Activated T-helper 1 cell treated with anti-CD3 and anti-CD28 coated beads, Interleukin-12 subunit alpha, Interleukin-12 subunit beta, Interleukin-2, Interleukin-4 antibody, amounts not matched to agents 30 ng/mL and 10 ng/mL and 1 ng/mL, durations not matched to agents 14 hours and 24 hours and 36 hours (primary cell): ENCODE results near the gene TPR. TPM values are rescaled to one million over a fixed set of nuclear protein-coding genes. Genes with fewer than 3 reads are reported as not detected.

ENCODE experiments used
- DNase-seq: peaks from one replicate; pipeline ENCODE4 v3.0.0; 2021; ENCODE audit warnings: low spot score
- H3K27ac Mint-ChIP-seq: one replicate; pipeline ENCODE4 v1.8.0; 2021; ENCODE audit warnings: mild to moderate bottlenecking, mixed read lengths
- H3K27me3 Mint-ChIP-seq: one replicate; pipeline ENCODE4 v1.8.0; 2022; ENCODE audit warnings: mild to moderate bottlenecking, moderate library complexity, mixed read lengths; ENCODE audit not compliant: insufficient read depth
- H3K36me3 Mint-ChIP-seq: one replicate; pipeline ENCODE4 v1.8.0; 2021; ENCODE audit warnings: low read depth, mixed read lengths
- H3K4me1 Mint-ChIP-seq: one replicate; pipeline ENCODE4 v1.8.0; 2021; ENCODE audit warnings: low read depth, mixed read lengths
- H3K4me3 Mint-ChIP-seq: one replicate; pipeline ENCODE4 v1.8.0; 2021; ENCODE audit warnings: mild to moderate bottlenecking, moderate library complexity, mixed read lengths
- H3K9me3 Mint-ChIP-seq: one replicate; pipeline ENCODE4 v1.8.0; 2021; ENCODE audit warnings: mixed read lengths
- intact Hi-C: fragments of 100-400 bp; cut with micrococcal nuclease; formaldehyde crosslinking; loops from one replicate; pipeline ENCODE4 v1.15.1; 2024
- total RNA-seq: library from RNA; stranded (reverse); gene quantifications from 2 replicates; pipeline ENCODE4 v1.2.3, GENCODE V29; 2022

The TPR gene
- total RNA-seq, 1 donor from 2014 or later = 174 TPM

DNA sequence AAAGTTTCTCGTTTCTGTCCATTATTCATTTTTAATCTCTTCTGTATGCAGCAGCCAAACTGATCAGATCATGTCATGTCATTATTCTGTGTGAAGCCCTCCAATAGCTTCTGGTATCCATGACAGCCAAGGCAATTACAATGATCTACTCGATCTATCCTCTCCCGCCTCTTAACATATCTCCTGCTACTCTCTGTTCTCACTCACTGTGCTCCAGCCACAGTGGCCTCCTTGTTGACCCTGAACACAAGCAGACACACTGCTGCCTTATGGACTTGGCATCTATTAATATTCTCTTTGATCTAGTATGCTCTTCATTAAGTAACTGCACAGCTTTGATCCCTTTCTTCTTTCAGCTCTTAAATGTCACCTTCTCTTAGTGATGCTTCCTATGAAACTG is 59.5 kb downstream of the TPR start:
- no peak for DNase-seq
- intact Hi-C loops = no loop called here
- no peaks in the 10 kb centered on the region for H3K27me3 Mint-ChIP-seq
- peaks cover 48% of the 10 kb centered on the region for H3K4me1 Mint-ChIP-seq
- peak overlapping the region; percentile 6 for H3K27ac Mint-ChIP-seq
- H3K4me3 Mint-ChIP-seq = peak overlapping the region; percentile 7
- H3K9me3 Mint-ChIP-seq = no peaks in the 10 kb centered on the region
- H3K36me3 Mint-ChIP-seq = peaks cover 54% of the 10 kb centered on the region

DNA sequence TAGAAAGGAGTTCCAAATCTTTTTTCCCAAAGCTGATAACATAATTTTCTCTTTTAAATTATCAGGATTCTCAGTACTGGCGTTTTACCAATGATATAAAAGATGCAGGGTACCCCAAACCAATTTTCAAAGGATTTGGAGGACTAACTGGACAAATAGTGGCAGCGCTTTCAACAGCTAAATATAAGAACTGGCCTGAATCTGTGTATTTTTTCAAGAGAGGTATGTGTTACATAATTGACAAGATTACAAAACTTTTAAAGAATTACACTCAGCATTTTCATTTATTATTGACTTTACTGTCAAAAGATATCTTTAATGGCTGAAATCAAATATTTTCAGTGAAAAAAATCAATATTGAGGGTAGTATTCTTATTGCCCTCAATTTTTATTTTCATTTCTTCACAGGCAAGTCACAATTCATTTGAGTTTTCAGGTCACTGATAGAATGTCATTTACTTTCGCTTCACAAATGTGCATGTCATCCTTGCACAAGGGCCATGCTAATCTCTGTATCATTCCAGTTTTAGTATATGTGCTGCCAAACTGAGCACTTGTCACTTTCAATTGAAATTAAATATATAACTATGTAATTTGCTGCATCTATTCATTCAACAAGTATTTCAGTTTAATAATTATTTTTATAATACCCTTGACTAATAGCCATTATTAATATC is 63.5 kb downstream of the TPR start:
- intact Hi-C loops = no loop called here
- DNase-seq = no peak
- H3K27ac Mint-ChIP-seq = no peak overlapping the region
- no peaks in the 10 kb centered on the region for H3K9me3 Mint-ChIP-seq
- no peak overlapping the region for H3K4me3 Mint-ChIP-seq
- H3K36me3 Mint-ChIP-seq = peaks cover 33% of the 10 kb centered on the region
- H3K27me3 Mint-ChIP-seq = no peaks in the 10 kb centered on the region
- peaks cover 15% of the 10 kb centered on the region for H3K4me1 Mint-ChIP-seq

DNA sequence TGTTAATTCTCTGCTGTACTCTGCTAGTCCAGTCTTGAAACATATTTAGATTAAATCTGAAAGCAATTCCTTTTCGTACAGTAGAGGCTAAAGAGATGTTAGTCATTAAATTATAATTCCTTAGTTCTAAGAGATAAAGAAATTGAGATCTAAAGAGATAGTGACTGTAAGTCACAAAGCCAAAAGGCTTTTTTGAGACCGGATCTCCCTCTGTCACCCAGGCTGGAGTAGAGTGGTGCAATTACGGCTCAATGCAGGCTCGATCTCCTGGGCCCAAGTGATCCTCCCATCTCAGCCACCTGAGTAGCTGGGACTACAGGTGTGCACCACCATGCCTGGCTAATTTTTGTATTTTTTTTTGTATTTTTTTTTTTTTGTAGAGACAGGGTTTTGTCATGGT is 64.7 kb downstream of the TPR start:
- DNase-seq = no peak
- Mint-ChIP-seq H3K36me3 (peaks cover 27% of the 10 kb centered on the region), H3K27me3 (no peaks in the 10 kb centered on the region), H3K27ac (no peak overlapping the region), H3K4me3 (no peak overlapping the region), H3K9me3 (no peaks in the 10 kb centered on the region), H3K4me1 (peaks cover 15% of the 10 kb centered on the region)
- intact Hi-C loops = no loop called here

DNA sequence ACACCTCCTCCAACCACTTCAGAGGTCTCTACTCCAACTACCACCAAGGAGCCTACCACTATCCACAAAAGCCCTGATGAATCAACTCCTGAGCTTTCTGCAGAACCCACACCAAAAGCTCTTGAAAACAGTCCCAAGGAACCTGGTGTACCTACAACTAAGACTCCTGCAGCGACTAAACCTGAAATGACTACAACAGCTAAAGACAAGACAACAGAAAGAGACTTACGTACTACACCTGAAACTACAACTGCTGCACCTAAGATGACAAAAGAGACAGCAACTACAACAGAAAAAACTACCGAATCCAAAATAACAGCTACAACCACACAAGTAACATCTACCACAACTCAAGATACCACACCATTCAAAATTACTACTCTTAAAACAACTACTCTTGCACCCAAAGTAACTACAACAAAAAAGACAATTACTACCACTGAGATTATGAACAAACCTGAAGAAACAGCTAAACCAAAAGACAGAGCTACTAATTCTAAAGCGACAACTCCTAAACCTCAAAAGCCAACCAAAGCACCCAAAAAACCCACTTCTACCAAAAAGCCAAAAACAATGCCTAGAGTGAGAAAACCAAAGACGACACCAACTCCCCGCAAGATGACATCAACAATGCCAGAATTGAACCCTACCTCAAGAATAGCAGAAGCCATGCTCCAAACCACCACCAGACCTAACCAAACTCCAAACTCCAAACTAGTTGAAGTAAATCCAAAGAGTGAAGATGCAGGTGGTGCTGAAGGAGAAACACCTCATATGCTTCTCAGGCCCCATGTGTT is 66.6 kb downstream of the TPR start:
- Mint-ChIP-seq H3K27me3 (no peaks in the 10 kb centered on the region), H3K4me3 (no peak overlapping the region), H3K4me1 (peaks cover 27% of the 10 kb centered on the region), H3K9me3 (no peaks in the 10 kb centered on the region), H3K27ac (no peak overlapping the region), H3K36me3 (peaks cover 18% of the 10 kb centered on the region)
- intact Hi-C loops = loop anchor here (1.0 to 10.0 kb wide), 5 partner anchors 18 to 1556 kb away; partner anchors contain the start of genes EDEM3, SWT1 and TRMT1L
- DNase-seq = no peak

DNA sequence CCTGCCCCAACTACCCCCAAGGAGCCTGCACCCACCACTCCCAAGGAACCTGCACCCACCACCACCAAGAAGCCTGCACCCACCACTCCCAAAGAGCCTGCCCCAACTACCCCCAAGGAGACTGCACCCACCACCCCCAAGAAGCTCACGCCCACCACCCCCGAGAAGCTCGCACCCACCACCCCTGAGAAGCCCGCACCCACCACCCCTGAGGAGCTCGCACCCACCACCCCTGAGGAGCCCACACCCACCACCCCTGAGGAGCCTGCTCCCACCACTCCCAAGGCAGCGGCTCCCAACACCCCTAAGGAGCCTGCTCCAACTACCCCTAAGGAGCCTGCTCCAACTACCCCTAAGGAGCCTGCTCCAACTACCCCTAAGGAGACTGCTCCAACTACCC is 67.6 kb downstream of the TPR start:
- Mint-ChIP-seq H3K36me3 (peaks cover 22% of the 10 kb centered on the region), H3K27me3 (no peaks in the 10 kb centered on the region), H3K27ac (no peak overlapping the region), H3K9me3 (no peaks in the 10 kb centered on the region), H3K4me3 (no peak overlapping the region), H3K4me1 (peaks cover 36% of the 10 kb centered on the region)
- intact Hi-C loops = loop anchor here (5.0 to 10.0 kb wide), 3 partner anchors 873 to 1555 kb away; partner anchors contain the start of genes EDEM3, SWT1 and TRMT1L
- no peak for DNase-seq

DNA sequence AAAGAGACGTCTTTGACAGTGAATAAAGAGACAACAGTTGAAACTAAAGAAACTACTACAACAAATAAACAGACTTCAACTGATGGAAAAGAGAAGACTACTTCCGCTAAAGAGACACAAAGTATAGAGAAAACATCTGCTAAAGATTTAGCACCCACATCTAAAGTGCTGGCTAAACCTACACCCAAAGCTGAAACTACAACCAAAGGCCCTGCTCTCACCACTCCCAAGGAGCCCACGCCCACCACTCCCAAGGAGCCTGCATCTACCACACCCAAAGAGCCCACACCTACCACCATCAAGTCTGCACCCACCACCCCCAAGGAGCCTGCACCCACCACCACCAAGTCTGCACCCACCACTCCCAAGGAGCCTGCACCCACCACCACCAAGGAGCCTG is 68.5 kb downstream of the TPR start:
- intact Hi-C loops = loop anchor here (5.0 to 10.0 kb wide), 3 partner anchors 872 to 1554 kb away; partner anchors contain the start of genes EDEM3, SWT1 and TRMT1L
- no peaks in the 10 kb centered on the region for H3K9me3 Mint-ChIP-seq
- no peak for DNase-seq
- peak overlapping the region; percentile 95 for H3K27ac Mint-ChIP-seq
- peaks cover 45% of the 10 kb centered on the region for H3K4me1 Mint-ChIP-seq
- peak overlapping the region; percentile 62 for H3K4me3 Mint-ChIP-seq
- H3K27me3 Mint-ChIP-seq = no peaks in the 10 kb centered on the region
- H3K36me3 Mint-ChIP-seq = peaks cover 22% of the 10 kb centered on the region

DNA sequence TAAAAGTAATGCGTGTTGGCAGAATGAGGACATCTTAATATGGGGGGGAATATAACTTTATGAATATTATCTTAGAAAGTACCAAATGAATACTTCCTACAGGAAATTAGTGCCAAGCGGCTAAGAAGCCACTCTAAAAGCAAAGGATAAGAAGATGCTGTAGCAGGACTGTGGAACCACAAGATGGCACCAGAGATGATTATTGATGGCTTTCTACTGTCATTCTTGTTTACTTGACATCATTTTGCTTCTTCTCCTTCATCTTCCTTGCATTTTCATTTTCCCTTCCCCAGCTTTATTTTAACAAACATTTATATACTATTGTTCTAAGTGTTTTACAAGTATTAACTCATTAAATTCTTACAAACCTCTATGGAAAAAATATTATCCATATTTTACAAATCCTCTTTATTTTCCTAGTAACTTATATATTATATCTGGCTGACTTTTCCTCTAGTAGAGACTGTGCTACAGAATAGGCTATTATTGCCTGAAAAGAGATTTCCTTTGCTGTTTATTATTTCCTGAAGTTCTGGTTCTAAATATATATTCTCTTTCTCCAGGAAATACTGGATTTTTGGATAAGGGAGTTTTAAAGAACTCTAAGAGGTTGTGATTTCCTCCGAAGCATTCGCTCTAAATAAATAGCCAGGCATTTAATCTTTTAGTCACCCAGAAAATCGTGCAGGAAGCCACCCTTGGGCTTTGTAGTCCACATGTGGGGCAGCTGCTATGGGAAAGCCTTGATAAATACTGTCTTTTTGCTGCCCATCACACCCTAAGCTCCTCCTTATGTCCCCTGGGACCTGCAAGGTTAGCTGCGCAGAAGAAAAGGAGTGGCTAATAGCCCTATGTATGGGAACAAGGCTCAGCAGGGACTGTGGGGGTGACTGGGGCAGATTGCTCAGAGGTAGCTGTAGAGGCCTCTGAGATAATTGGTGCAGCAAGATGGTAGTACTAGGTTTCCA is 69.8 kb downstream of the TPR start:
- H3K27me3 Mint-ChIP-seq = no peaks in the 10 kb centered on the region
- H3K4me3 Mint-ChIP-seq = peak overlapping the region; percentile 48
- H3K4me1 Mint-ChIP-seq = peaks cover 58% of the 10 kb centered on the region
- no peak for DNase-seq
- no peaks in the 10 kb centered on the region for H3K9me3 Mint-ChIP-seq
- peaks cover 18% of the 10 kb centered on the region for H3K36me3 Mint-ChIP-seq
- peak overlapping the region; percentile 86 for H3K27ac Mint-ChIP-seq
- intact Hi-C loops = loop anchor here (1.0 to 10.0 kb wide), 7 partner anchors 19 to 1553 kb away; partner anchors contain the start of genes EDEM3, IVNS1ABP, ODR4 and SWT1

DNA sequence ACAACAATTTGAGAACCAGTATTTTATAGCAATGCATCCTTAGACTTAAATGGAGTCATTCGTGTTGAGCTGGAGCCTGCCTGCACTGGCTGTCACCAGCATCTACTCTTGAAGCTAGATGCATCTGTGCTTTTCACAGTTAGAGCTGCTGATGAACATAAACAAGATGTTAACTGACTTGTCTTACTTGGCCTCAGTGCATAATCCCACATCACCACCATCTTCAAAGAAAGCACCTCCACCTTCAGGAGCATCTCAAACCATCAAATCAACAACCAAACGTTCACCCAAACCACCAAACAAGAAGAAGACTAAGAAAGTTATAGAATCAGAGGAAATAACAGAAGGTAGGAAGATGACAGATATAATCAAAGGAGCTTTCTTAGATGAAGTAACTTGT is 71.1 kb downstream of the TPR start:
- H3K36me3 Mint-ChIP-seq = peaks cover 14% of the 10 kb centered on the region
- intact Hi-C loops = loop anchor here (1.0 to 10.0 kb wide), 4 partner anchors 71 to 1149 kb away; partner anchors contain the start of genes IVNS1ABP, ODR4, SWT1 and TPR
- H3K4me1 Mint-ChIP-seq = peaks cover 71% of the 10 kb centered on the region
- DNase-seq = no peak
- H3K27me3 Mint-ChIP-seq = no peaks in the 10 kb centered on the region
- peak overlapping the region; percentile 58 for H3K4me3 Mint-ChIP-seq
- peak overlapping the region; percentile 94 for H3K27ac Mint-ChIP-seq
- no peaks in the 10 kb centered on the region for H3K9me3 Mint-ChIP-seq

DNA sequence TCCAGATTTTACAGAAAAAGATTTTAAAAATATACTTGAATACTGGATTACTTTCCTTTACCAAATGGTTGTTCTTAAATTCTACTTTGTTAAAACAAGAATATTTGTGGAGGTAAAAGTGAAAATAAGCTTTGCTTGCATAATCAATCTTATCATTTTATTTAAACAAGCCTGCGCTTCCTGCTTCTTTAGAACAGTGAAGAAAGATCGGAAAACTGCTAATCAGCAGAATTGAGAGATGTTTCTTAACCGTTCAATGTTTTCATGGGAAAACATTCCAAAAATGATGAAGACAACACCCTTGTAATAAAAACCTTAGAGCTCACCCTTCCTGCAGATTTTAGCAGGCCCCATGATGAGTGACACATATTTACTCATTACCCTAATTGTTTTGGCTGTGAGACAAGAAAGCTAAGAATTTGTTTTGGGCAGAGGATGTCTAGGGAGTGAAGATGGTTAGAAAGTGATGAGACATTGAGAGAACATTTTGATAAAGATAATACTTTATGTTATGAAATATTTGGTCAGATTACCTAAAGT is 72.6 kb downstream of the TPR start:
- H3K9me3 Mint-ChIP-seq = no peaks in the 10 kb centered on the region
- H3K27me3 Mint-ChIP-seq = no peaks in the 10 kb centered on the region
- DNase-seq = no peak
- H3K27ac Mint-ChIP-seq = peak overlapping the region; percentile 83
- peaks cover 14% of the 10 kb centered on the region for H3K36me3 Mint-ChIP-seq
- peaks cover 81% of the 10 kb centered on the region for H3K4me1 Mint-ChIP-seq
- peak overlapping the region; percentile 66 for H3K4me3 Mint-ChIP-seq
- intact Hi-C loops = loop anchor here (5.0 to 10.0 kb wide), 3 partner anchors 868 to 1148 kb away; partner anchors contain the start of genes IVNS1ABP, SWT1 and TRMT1L

DNA sequence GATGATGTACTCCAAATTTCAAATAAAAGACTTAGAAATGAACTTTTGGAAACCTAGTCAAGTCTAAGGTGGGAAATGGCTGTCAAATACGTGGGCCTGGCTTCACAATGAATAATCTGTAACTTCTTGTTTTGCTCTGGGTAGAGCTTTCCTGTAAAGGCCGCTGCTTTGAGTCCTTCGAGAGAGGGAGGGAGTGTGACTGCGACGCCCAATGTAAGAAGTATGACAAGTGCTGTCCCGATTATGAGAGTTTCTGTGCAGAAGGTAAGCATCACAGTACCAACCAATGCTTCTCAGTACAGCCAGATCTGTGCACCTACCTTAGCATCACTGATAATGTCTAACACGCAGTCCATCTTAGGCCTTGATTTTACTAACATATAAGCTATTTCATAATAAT is 73.6 kb downstream of the TPR start:
- intact Hi-C loops = loop anchor here (1.0 to 10.0 kb wide), 5 partner anchors 11 to 1147 kb away; partner anchors contain the start of genes IVNS1ABP, SWT1 and TRMT1L
- DNase-seq = no peak
- peak overlapping the region; percentile 83 for H3K27ac Mint-ChIP-seq

DNA sequence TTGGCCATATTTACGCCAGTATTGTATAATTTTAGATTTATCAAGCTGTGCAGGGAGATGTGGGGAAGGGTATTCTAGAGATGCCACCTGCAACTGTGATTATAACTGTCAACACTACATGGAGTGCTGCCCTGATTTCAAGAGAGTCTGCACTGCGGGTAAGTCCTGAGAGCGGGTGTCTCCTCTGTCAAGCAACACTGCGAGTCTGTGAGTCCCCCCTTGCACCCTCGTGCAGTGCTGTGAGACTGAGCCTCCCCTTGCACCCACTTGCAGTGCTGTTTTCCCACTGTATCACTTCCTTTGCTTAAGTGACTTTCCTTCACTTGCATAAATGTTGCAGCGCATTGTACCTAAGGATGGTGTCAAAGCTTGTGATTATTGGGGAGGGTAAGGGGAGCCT is 75.0 kb downstream of the TPR start:
- no peaks in the 10 kb centered on the region for H3K27me3 Mint-ChIP-seq
- DNase-seq = no peak
- H3K9me3 Mint-ChIP-seq = no peaks in the 10 kb centered on the region
- H3K4me1 Mint-ChIP-seq = peaks cover 81% of the 10 kb centered on the region
- peak overlapping the region; percentile 85 for H3K27ac Mint-ChIP-seq
- peaks cover 9% of the 10 kb centered on the region for H3K36me3 Mint-ChIP-seq
- intact Hi-C loops = loop anchor here (5.0 to 10.0 kb wide), 3 partner anchors 865 to 1145 kb away; partner anchors contain the start of genes IVNS1ABP, SWT1 and TRMT1L
- H3K4me3 Mint-ChIP-seq = peak overlapping the region; percentile 47

More for the DNA sequence above, 73.6 kb downstream of the TPR start:
- Mint-ChIP-seq H3K4me1 (peaks cover 83% of the 10 kb centered on the region), H3K9me3 (no peaks in the 10 kb centered on the region), H3K27me3 (no peaks in the 10 kb centered on the region), H3K36me3 (peaks cover 12% of the 10 kb centered on the region), H3K4me3 (peak overlapping the region; percentile 25)

DNA sequence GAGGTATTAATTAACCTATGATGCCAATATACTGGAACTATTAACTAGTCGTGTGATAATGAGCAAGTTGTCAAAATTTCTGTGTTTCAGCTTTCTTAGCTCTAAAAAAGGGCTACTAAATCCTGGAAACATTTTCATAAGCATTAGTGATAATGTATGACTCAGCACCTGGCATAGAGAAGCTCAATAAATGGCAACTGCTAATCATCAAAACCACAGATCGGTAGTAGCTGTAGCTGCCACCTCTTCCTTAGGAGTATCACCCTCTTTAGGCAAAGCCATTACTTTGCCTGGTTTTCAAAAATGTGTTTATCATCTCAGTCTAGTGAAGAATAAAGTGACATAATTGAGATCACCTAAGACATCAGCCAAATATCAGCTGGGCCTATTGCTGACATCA is 75.5 kb downstream of the TPR start:
- Mint-ChIP-seq H3K4me1 (peaks cover 77% of the 10 kb centered on the region), H3K27ac (peak overlapping the region; percentile 85), H3K36me3 (peaks cover 9% of the 10 kb centered on the region), H3K9me3 (no peaks in the 10 kb centered on the region), H3K4me3 (peak overlapping the region; percentile 47), H3K27me3 (no peaks in the 10 kb centered on the region)
- intact Hi-C loops = loop anchor here (10.0 kb wide), 3 partner anchors 315 to 1435 kb away; no protein-coding TSS in a partner anchor
- no peak for DNase-seq
